Stimulated activated CD8-positive, alpha-beta memory T cell treated with anti-CD3 and anti-CD28 coated beads, Interleukin-4, amount 100 ng/mL, for 1 hour (primary cell): Measurements from ENCODE around the gene ATP5ME.
"Not testable (repeated sequence)": the region's sequence is repeated elsewhere in the genome, so short reads cannot be mapped to it uniquely, and the experiment has no call there.

Source experiments
- DNase-seq, 2 donors: peaks; one replicate each; pipeline ENCODE4 v3.0.0-alpha.2; 2020; ENCODE audit warnings: low read depth in 2 of 2, low spot score in 1 of 2

The ATP5ME gene

GRCh38 chr4:656436-657337 is 17.4 kb downstream of the ATP5ME start:
- DNase-seq: no peak

- DNase-seq: no peak
Observed at GRCh38 chr4:655464-656151, 18.5 kb downstream of the ATP5ME start.

GRCh38 chr4:654871-655463 is 19.1 kb downstream of the ATP5ME start:
- DNase-seq: no peak

GRCh38 chr4:654503-654845 is 19.6 kb downstream of the ATP5ME start:
- no peak for DNase-seq

GRCh38 chr4:653831-654502 is 20.1 kb downstream of the ATP5ME start:
- DNase-seq: no peak

- no peak for DNase-seq
Observed at GRCh38 chr4:653080-653821, 20.8 kb downstream of the ATP5ME start.

- DNase-seq: no peak
Observed at GRCh38 chr4:651884-652642, 22.0 kb downstream of the ATP5ME start.

- no peak for DNase-seq
Observed at GRCh38 chr4:650951-651883, 22.9 kb downstream of the ATP5ME start.

GRCh38 chr4:650461-650860 is 23.6 kb downstream of the ATP5ME start:
- no peak for DNase-seq

- DNase-seq: no peak
Observed at GRCh38 chr4:649751-650310, 24.2 kb downstream of the ATP5ME start.

- DNase-seq: no peak
Observed at GRCh38 chr4:649293-649625, 24.8 kb downstream of the ATP5ME start.

GRCh38 chr4:648579-649292 is 25.3 kb downstream of the ATP5ME start:
- DNase-seq: no peak

- DNase-seq: no peak
Observed at GRCh38 chr4:647481-647880, 26.6 kb downstream of the ATP5ME start.

- DNase-seq: no peak
Observed at GRCh38 chr4:646460-646859, 27.6 kb downstream of the ATP5ME start.

- not testable (repeated sequence) for DNase-seq
Observed at GRCh38 chr4:642366-642765, 31.7 kb downstream of the ATP5ME start.

- DNase-seq: no peak
Observed at GRCh38 chr4:637536-638280, 36.4 kb downstream of the ATP5ME start.

GRCh38 chr4:636628-637159 is 37.4 kb downstream of the ATP5ME start:
- no peak for DNase-seq
